ENCODE measurements around the gene CHST4.

Gene CHST4

GRCh38 chr16:71484006-71484893 is 42.0 kb upstream of the CHST4 start:
- POLR2A ChIA-PET = interaction anchor here (0.6 to 1.9 kb wide), 11 partner anchors 9 to 47 kb away, joined by 3 to 29 read pairs (median 3); partner anchors contain the start of genes CHST4 and ZNF23
- CTCF ChIA-PET = no interaction called here
- peak; percentile 86 for DNase-seq (ENCODE audit: extremely low spot score)
- no peak for TF ChIP-seq ARNT (IDR thresholded peaks at IDR 0.05)
- TF ChIP-seq NFRKB (IDR thresholded peaks at IDR 0.05) = no peak
- TF ChIP-seq ELF4 (IDR thresholded peaks at IDR 0.05) = peak; percentile 14; the same call in 1 of the 2 replicates
- peak; percentile 67 for TF ChIP-seq L3MBTL2 (conservative IDR thresholded peaks at IDR 0.05)
- TF ChIP-seq FOXA1 (IDR thresholded peaks at IDR 0.05) = no peak

GRCh38 chr16:71489122-71489521 is 37.1 kb upstream of the CHST4 start, which contains the start of gene ZNF19:
TSS of gene ZNF19 (minus strand) at chr16:71489324. CDS start at chr16:71482114, 7,210 bp downstream.
- POLR2A ChIA-PET = interaction anchor here (2.4 kb wide), 1 partner anchor 28 kb away, joined by 9 read pairs; the partner anchor contains the start of gene ZNF23
- no peak for DNase-seq (ENCODE audit: extremely low spot score)
- CTCF ChIA-PET = interaction anchor here (1.8 kb wide), 1 partner anchor 10 kb away, joined by 7 read pairs; no protein-coding TSS in a partner anchor

GRCh38 chr16:71490361-71490760 is 35.9 kb upstream of the CHST4 start:
- TF ChIP-seq L3MBTL2 (conservative IDR thresholded peaks at IDR 0.05) (no peak), SP1 (IDR thresholded peaks at IDR 0.05) (no peak), ZNF384 (IDR thresholded peaks at IDR 0.05) (no peak), TARDBP (IDR thresholded peaks at IDR 0.05) (no peak), FOXM1 (IDR thresholded peaks at IDR 0.05; ENCODE audit: borderline replicate concordance) (no peak), CTBP1 (IDR thresholded peaks at IDR 0.05; ENCODE audit: borderline replicate concordance) (no peak), HDGF (IDR thresholded peaks at IDR 0.05; ENCODE audit: borderline replicate concordance) (no peak), BHLHE40 (IDR thresholded peaks at IDR 0.05; ENCODE audit: borderline replicate concordance) (no peak), FOXK2 (IDR thresholded peaks at IDR 0.05) (no peak), PKNOX1 (IDR thresholded peaks at IDR 0.05) (no peak), ELF4 (IDR thresholded peaks at IDR 0.05) (no peak), FOXA1 (IDR thresholded peaks at IDR 0.05) (no peak), ARNT (IDR thresholded peaks at IDR 0.05) (no peak), NFRKB (IDR thresholded peaks at IDR 0.05) (no peak), SUZ12 (IDR thresholded peaks at IDR 0.05) (no peak)
- POLR2A ChIA-PET = interaction anchor here (2.4 kb wide), 1 partner anchor 29 kb away, joined by 9 read pairs; the partner anchor contains the start of gene ZNF23
- DNase-seq (ENCODE audit: extremely low spot score) = no peak
- CTCF ChIA-PET = no interaction called here

More at GRCh38 chr16:71489122-71489521, 37.1 kb upstream of the CHST4 start, which contains the start of gene ZNF19:
- TF ChIP-seq BHLHE40 (IDR thresholded peaks at IDR 0.05; ENCODE audit: borderline replicate concordance) = no peak
- no peak for TF ChIP-seq L3MBTL2 (conservative IDR thresholded peaks at IDR 0.05)
- no peak for TF ChIP-seq FOXA1 (IDR thresholded peaks at IDR 0.05)
- no peak for TF ChIP-seq LEF1 (IDR thresholded peaks at IDR 0.05; ENCODE audit: borderline replicate concordance)
- TF ChIP-seq FOXK2 (IDR thresholded peaks at IDR 0.05) = no peak
- TF ChIP-seq NFRKB (IDR thresholded peaks at IDR 0.05) = no peak
- no peak for TF ChIP-seq HDGF (IDR thresholded peaks at IDR 0.05; ENCODE audit: borderline replicate concordance)
- TF ChIP-seq PKNOX1 (IDR thresholded peaks at IDR 0.05) = no peak
- TF ChIP-seq TARDBP (IDR thresholded peaks at IDR 0.05) = no peak
- no peak for TF ChIP-seq SUZ12 (IDR thresholded peaks at IDR 0.05)

GRCh38 chr16:71491054-71491453 is 35.2 kb upstream of the CHST4 start:
- POLR2A ChIA-PET = no interaction called here
- no peak for DNase-seq (ENCODE audit: extremely low spot score)
- TF ChIP-seq LEF1 (IDR thresholded peaks at IDR 0.05; ENCODE audit: borderline replicate concordance) (no peak), SUZ12 (IDR thresholded peaks at IDR 0.05) (no peak), CTBP1 (IDR thresholded peaks at IDR 0.05; ENCODE audit: borderline replicate concordance) (no peak), ELF4 (IDR thresholded peaks at IDR 0.05) (no peak), TARDBP (IDR thresholded peaks at IDR 0.05) (no peak), PKNOX1 (IDR thresholded peaks at IDR 0.05) (no peak), BHLHE40 (IDR thresholded peaks at IDR 0.05; ENCODE audit: borderline replicate concordance) (no peak), ARNT (IDR thresholded peaks at IDR 0.05) (no peak), FOXA1 (IDR thresholded peaks at IDR 0.05) (no peak), ZNF384 (IDR thresholded peaks at IDR 0.05) (no peak), HDGF (IDR thresholded peaks at IDR 0.05; ENCODE audit: borderline replicate concordance) (no peak), FOXM1 (IDR thresholded peaks at IDR 0.05; ENCODE audit: borderline replicate concordance) (no peak), SP1 (IDR thresholded peaks at IDR 0.05) (no peak), NFRKB (IDR thresholded peaks at IDR 0.05) (no peak), L3MBTL2 (conservative IDR thresholded peaks at IDR 0.05) (no peak), FOXK2 (IDR thresholded peaks at IDR 0.05) (no peak)

GRCh38 chr16:71492786-71493185 is 33.4 kb upstream of the CHST4 start:
- no peak for TF ChIP-seq FOXM1 (IDR thresholded peaks at IDR 0.05; ENCODE audit: borderline replicate concordance)
- no peak for TF ChIP-seq TARDBP (IDR thresholded peaks at IDR 0.05)
- TF ChIP-seq L3MBTL2 (conservative IDR thresholded peaks at IDR 0.05) = no peak
- no peak for TF ChIP-seq ZNF384 (IDR thresholded peaks at IDR 0.05)
- TF ChIP-seq ARNT (IDR thresholded peaks at IDR 0.05) = no peak
- TF ChIP-seq ELF4 (IDR thresholded peaks at IDR 0.05) = no peak
- TF ChIP-seq SP1 (IDR thresholded peaks at IDR 0.05) = no peak
- no peak for TF ChIP-seq SUZ12 (IDR thresholded peaks at IDR 0.05)
- TF ChIP-seq CTBP1 (IDR thresholded peaks at IDR 0.05; ENCODE audit: borderline replicate concordance) = no peak
- no peak for TF ChIP-seq FOXK2 (IDR thresholded peaks at IDR 0.05)
- no peak for TF ChIP-seq NFRKB (IDR thresholded peaks at IDR 0.05)
- no peak for TF ChIP-seq LEF1 (IDR thresholded peaks at IDR 0.05; ENCODE audit: borderline replicate concordance)
- ChIA-PET CTCF (no interaction called here), POLR2A (interaction anchor here (1.5 kb wide), 1 partner anchor 9 kb away, joined by 3 read pairs; no protein-coding TSS in a partner anchor)
- DNase-seq (ENCODE audit: extremely low spot score) = no peak

More at GRCh38 chr16:71491054-71491453, 35.2 kb upstream of the CHST4 start:
- CTCF ChIA-PET = no interaction called here

Data from HEK293T (cell line).